ENCODE data around the gene YIF1A.

YIF1A gene

GRCh38 chr11:66288671-66289547 lies at the start of gene YIF1A:
YIF1A (minus strand) TSS chr11:66289143; CDS start chr11:66288985, 158 bp downstream.
- DNase-seq: peak; percentile 99

GRCh38 chr11:66337103-66337899 lies 48.4 kb upstream of the YIF1A start:
- DNase-seq: peak; percentile 63

- DNase-seq: peak; percentile 100
Observed at GRCh38 chr11:66336234-66337102, 47.5 kb upstream of the YIF1A start, which contains the start of gene RIN1. RIN1 (minus strand) TSS chr11:66336434; CDS start chr11:66336402, 32 bp downstream.

- peak; percentile 67 for DNase-seq
Observed at GRCh38 chr11:66335531-66336233, 46.7 kb upstream of the YIF1A start.

GRCh38 chr11:66334605-66335442 lies 45.9 kb upstream of the YIF1A start:
- DNase-seq: no peak

- DNase-seq: no peak
Observed at GRCh38 chr11:66333896-66334604, 45.1 kb upstream of the YIF1A start.

- no peak for DNase-seq
Observed at GRCh38 chr11:66333220-66333877, 44.4 kb upstream of the YIF1A start.

GRCh38 chr11:66332371-66333219 lies 43.7 kb upstream of the YIF1A start:
- no peak for DNase-seq

- DNase-seq: no peak
Observed at GRCh38 chr11:66331542-66332370, 42.8 kb upstream of the YIF1A start.

- no peak for DNase-seq
Observed at GRCh38 chr11:66330931-66331330, 42.0 kb upstream of the YIF1A start.

- DNase-seq: no peak
Observed at GRCh38 chr11:66329165-66329673, 40.3 kb upstream of the YIF1A start.

GRCh38 chr11:66328302-66329144 lies 39.6 kb upstream of the YIF1A start:
- peak; percentile 57 for DNase-seq

- peak; percentile 26 for DNase-seq
Observed at GRCh38 chr11:66328031-66328301, 39.0 kb upstream of the YIF1A start.

GRCh38 chr11:66327171-66328030 lies 38.5 kb upstream of the YIF1A start:
- DNase-seq: peak; percentile 79

GRCh38 chr11:66326261-66327111 lies 37.5 kb upstream of the YIF1A start:
- peak; percentile 68 for DNase-seq

Measured in NCI-H226 (cell line).